Measurements from ENCODE around the gene HOXA10. TPM values are rescaled to one million over a fixed set of nuclear protein-coding genes. Genes with fewer than 3 reads are reported as not detected.
A peak's percentile ranks its signal among the peaks of the same experiment; 100 is the strongest.

The HOXA10 gene
- total RNA-seq, 6 experiments from 2014 or later: 38.9 to 43.5 (median 41.1) TPM

GRCh38 chr7:27124902-27125689, 49.0 kb downstream of the HOXA10 start:
- H3K27me3 Mint-ChIP-seq (ENCODE audit: insufficient read depth): peaks cover 20% of the 10 kb centered on the region
- TF ChIP-seq, protein P1, sequence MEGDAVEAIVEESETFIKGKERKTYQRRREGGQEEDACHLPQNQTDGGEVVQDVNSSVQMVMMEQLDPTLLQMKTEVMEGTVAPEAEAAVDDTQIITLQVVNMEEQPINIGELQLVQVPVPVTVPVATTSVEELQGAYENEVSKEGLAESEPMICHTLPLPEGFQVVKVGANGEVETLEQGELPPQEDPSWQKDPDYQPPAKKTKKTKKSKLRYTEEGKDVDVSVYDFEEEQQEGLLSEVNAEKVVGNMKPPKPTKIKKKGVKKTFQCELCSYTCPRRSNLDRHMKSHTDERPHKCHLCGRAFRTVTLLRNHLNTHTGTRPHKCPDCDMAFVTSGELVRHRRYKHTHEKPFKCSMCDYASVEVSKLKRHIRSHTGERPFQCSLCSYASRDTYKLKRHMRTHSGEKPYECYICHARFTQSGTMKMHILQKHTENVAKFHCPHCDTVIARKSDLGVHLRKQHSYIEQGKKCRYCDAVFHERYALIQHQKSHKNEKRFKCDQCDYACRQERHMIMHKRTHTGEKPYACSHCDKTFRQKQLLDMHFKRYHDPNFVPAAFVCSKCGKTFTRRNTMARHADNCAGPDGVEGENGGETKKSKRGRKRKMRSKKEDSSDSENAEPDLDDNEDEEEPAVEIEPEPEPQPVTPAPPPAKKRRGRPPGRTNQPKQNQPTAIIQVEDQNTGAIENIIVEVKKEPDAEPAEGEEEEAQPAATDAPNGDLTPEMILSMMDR (IDR thresholded peaks at IDR 0.05): no peak
- peaks cover 16% of the 10 kb centered on the region for H3K4me1 Mint-ChIP-seq (ENCODE audit: low read depth)
- no peaks in the 10 kb centered on the region for H3K9me3 Mint-ChIP-seq
- H3K36me3 Mint-ChIP-seq (ENCODE audit: low read depth): peaks cover 11% of the 10 kb centered on the region; the same call in 1 of the 2 replicates
- H3K4me3 Mint-ChIP-seq: peak overlapping the region; percentile 80
- peak overlapping the region; percentile 67; the same call in 1 of the 2 replicates for H3K27ac Mint-ChIP-seq
- no peak for DNase-seq

GRCh38 chr7:27124096-27124901, 49.8 kb downstream of the HOXA10 start:
- H3K4me1 Mint-ChIP-seq (ENCODE audit: low read depth): peaks cover 16% of the 10 kb centered on the region

DNA sequence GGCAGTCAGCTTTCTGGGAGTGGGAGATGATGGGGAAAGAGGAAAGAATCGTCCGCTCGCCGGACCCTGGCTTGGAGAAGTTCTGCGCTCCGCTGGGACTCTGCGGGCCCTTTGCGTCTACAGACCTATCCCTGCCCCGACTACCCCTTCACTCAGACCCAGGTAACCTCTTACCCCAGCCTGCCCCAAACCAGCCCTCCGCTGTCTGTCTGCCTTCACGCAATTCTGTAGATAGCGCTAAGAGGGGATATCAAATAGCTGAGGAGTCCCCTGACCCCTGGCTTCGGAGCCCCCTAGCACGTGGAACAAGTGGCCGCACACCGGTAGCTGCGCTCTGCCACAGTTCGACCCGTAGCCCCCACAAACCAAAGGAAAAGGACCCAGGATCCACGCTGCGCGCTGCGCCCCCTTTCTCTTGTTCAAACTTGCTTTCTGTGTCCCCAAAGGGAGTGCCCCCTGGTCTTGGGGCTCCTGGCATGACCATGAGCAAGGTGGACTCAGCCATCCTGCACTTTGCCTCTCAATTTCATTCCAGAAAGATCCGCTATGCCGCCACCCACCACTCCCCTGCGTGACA, 50.6 kb downstream of the HOXA10 start:
- Mint-ChIP-seq H3K4me3 (peak overlapping the region; percentile 80), H3K27ac (peak overlapping the region; percentile 67; the same call in 1 of the 2 replicates), H3K36me3 (ENCODE audit: low read depth) (peaks cover 2% of the 10 kb centered on the region; the same call in 1 of the 2 replicates), H3K4me1 (ENCODE audit: low read depth) (peaks cover 16% of the 10 kb centered on the region), H3K9me3 (no peaks in the 10 kb centered on the region), H3K27me3 (ENCODE audit: insufficient read depth) (peaks cover 29% of the 10 kb centered on the region)
- TF ChIP-seq, protein P1 (IDR thresholded peaks at IDR 0.05): no peak
- DNase-seq: no peak

More at GRCh38 chr7:27124096-27124901, 49.8 kb downstream of the HOXA10 start:
- DNase-seq: peak; percentile 88
- Mint-ChIP-seq H3K36me3 (ENCODE audit: low read depth) (peaks cover 10% of the 10 kb centered on the region; the same call in 1 of the 2 replicates), H3K27me3 (ENCODE audit: insufficient read depth) (peaks cover 25% of the 10 kb centered on the region), H3K4me3 (peak overlapping the region; percentile 80), H3K27ac (peak overlapping the region; percentile 67; the same call in 1 of the 2 replicates), H3K9me3 (no peaks in the 10 kb centered on the region)
- TF ChIP-seq, protein P1 (IDR thresholded peaks at IDR 0.05): no peak; the same call in 1 of the 2 replicates

DNA sequence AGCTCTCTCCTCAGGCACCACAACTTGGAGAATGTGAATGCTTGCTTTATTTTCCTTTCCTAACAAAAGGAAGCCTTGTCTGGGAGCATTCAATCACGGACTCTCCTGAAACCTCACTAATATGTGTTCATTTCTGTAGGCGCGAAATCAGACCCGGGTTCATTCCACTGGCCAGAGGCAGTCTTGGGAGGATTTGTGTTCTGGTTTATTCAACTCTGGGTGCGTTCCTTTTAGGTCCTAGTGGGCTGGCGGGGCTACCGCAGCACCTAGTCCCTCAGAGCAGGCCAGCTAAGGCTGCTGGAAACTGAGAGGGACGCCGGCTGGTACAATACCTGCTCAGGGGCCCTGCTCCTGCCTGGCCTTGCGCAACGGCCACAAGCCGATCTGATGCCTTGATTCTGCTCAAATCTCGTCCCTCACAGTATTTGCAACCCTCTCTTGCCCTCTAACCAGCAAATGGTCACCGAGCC, 51.1 kb downstream of the HOXA10 start:
- Mint-ChIP-seq H3K4me3 (no peak overlapping the region), H3K27me3 (ENCODE audit: insufficient read depth) (peaks cover 32% of the 10 kb centered on the region), H3K4me1 (ENCODE audit: low read depth) (peaks cover 16% of the 10 kb centered on the region)

More for the DNA sequence above, 51.1 kb downstream of the HOXA10 start:
- no peak overlapping the region for H3K27ac Mint-ChIP-seq
- no peaks in the 10 kb centered on the region for H3K9me3 Mint-ChIP-seq
- TF ChIP-seq, protein P1 (IDR thresholded peaks at IDR 0.05): no peak
- no peak for DNase-seq
- H3K36me3 Mint-ChIP-seq (ENCODE audit: low read depth): no peaks in the 10 kb centered on the region; the same call in 1 of the 2 replicates

Measured in HFFc6 (cell line).